ENCODE measurements around the gene CPXM2. TPM values are rescaled to one million over a fixed set of nuclear protein-coding genes. Genes with fewer than 3 reads are reported as not detected.

Gene CPXM2
- total and polyA plus RNA-seq, 10 of the 15 experiments (the other 5 are each of a cell fraction or from before 2014, with no cell fraction given), result 0.08 to 1.1 (median 0.58) TPM

DNA sequence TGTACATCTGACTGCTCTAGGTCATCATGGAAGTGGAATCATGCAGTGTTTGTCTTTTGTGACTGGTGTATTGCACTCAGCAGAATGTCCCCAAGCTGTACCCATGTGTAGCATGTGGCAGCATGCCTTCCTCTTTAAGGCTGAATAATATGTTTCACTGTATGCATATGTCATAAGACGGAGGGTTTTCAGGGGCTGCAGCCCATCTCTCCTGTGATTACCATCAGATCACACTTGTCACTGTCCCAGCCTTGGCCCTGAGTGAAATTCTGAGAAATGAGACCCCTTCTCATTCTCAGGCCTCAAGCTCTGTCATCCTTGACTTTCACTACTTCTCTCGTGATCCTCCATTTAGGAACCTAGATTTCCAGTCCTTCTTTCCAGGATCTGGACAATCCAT, 50.0 kb downstream of the CPXM2 start (continued):
- TF ChIP-seq, protein P1, sequence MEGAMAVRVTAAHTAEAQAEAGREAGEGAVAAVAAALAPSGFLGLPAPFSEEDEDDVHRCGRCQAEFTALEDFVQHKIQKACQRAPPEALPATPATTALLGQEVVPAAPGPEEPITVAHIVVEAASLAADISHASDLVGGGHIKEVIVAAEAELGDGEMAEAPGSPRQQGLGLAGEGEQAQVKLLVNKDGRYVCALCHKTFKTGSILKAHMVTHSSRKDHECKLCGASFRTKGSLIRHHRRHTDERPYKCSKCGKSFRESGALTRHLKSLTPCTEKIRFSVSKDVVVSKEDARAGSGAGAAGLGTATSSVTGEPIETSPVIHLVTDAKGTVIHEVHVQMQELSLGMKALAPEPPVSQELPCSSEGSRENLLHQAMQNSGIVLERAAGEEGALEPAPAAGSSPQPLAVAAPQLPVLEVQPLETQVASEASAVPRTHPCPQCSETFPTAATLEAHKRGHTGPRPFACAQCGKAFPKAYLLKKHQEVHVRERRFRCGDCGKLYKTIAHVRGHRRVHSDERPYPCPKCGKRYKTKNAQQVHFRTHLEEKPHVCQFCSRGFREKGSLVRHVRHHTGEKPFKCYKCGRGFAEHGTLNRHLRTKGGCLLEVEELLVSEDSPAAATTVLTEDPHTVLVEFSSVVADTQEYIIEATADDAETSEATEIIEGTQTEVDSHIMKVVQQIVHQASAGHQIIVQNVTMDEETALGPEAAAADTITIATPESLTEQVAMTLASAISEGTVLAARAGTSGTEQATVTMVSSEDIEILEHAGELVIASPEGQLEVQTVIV (IDR thresholded peaks at IDR 0.05; ENCODE audit: borderline replicate concordance, partially characterized antibody), result no peak
- no peak for TF ChIP-seq ZSCAN29 (IDR thresholded peaks at IDR 0.05)
- TF ChIP-seq JUNB (IDR thresholded peaks at IDR 0.05), result no peak
- TF ChIP-seq, protein P2, sequence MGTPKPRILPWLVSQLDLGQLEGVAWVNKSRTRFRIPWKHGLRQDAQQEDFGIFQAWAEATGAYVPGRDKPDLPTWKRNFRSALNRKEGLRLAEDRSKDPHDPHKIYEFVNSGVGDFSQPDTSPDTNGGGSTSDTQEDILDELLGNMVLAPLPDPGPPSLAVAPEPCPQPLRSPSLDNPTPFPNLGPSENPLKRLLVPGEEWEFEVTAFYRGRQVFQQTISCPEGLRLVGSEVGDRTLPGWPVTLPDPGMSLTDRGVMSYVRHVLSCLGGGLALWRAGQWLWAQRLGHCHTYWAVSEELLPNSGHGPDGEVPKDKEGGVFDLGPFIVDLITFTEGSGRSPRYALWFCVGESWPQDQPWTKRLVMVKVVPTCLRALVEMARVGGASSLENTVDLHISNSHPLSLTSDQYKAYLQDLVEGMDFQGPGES (IDR thresholded peaks at IDR 0.05), result no peak
- no peak for TF ChIP-seq LARP7 (IDR thresholded peaks at IDR 0.05)
- TF ChIP-seq TCF12 (IDR thresholded peaks at IDR 0.05; ENCODE audit: low read depth, low read length), result no peak
- TF ChIP-seq, protein P3, sequence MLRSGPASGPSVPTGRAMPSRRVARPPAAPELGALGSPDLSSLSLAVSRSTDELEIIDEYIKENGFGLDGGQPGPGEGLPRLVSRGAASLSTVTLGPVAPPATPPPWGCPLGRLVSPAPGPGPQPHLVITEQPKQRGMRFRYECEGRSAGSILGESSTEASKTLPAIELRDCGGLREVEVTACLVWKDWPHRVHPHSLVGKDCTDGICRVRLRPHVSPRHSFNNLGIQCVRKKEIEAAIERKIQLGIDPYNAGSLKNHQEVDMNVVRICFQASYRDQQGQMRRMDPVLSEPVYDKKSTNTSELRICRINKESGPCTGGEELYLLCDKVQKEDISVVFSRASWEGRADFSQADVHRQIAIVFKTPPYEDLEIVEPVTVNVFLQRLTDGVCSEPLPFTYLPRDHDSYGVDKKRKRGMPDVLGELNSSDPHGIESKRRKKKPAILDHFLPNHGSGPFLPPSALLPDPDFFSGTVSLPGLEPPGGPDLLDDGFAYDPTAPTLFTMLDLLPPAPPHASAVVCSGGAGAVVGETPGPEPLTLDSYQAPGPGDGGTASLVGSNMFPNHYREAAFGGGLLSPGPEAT (IDR thresholded peaks at IDR 0.05; ENCODE audit: low read depth), result no peak
- TF ChIP-seq, protein P4, sequence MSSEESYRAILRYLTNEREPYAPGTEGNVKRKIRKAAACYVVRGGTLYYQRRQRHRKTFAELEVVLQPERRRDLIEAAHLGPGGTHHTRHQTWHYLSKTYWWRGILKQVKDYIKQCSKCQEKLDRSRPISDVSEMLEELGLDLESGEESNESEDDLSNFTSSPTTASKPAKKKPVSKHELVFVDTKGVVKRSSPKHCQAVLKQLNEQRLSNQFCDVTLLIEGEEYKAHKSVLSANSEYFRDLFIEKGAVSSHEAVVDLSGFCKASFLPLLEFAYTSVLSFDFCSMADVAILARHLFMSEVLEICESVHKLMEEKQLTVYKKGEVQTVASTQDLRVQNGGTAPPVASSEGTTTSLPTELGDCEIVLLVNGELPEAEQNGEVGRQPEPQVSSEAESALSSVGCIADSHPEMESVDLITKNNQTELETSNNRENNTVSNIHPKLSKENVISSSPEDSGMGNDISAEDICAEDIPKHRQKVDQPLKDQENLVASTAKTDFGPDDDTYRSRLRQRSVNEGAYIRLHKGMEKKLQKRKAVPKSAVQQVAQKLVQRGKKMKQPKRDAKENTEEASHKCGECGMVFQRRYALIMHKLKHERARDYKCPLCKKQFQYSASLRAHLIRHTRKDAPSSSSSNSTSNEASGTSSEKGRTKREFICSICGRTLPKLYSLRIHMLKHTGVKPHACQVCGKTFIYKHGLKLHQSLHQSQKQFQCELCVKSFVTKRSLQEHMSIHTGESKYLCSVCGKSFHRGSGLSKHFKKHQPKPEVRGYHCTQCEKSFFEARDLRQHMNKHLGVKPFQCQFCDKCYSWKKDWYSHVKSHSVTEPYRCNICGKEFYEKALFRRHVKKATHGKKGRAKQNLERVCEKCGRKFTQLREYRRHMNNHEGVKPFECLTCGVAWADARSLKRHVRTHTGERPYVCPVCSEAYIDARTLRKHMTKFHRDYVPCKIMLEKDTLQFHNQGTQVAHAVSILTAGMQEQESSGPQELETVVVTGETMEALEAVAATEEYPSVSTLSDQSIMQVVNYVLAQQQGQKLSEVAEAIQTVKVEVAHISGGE (CRISPR knock-in tag; IDR thresholded peaks at IDR 0.05), result no peak
- TF ChIP-seq, protein P5, sequence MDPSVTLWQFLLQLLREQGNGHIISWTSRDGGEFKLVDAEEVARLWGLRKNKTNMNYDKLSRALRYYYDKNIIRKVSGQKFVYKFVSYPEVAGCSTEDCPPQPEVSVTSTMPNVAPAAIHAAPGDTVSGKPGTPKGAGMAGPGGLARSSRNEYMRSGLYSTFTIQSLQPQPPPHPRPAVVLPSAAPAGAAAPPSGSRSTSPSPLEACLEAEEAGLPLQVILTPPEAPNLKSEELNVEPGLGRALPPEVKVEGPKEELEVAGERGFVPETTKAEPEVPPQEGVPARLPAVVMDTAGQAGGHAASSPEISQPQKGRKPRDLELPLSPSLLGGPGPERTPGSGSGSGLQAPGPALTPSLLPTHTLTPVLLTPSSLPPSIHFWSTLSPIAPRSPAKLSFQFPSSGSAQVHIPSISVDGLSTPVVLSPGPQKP (IDR thresholded peaks at IDR 0.05; ENCODE audit: low read depth, low read length), result no peak
- no peak for TF ChIP-seq RCOR1 (conservative IDR thresholded peaks at IDR 0.05; ENCODE audit: low read depth, low read length)
- TF ChIP-seq, protein P6, sequence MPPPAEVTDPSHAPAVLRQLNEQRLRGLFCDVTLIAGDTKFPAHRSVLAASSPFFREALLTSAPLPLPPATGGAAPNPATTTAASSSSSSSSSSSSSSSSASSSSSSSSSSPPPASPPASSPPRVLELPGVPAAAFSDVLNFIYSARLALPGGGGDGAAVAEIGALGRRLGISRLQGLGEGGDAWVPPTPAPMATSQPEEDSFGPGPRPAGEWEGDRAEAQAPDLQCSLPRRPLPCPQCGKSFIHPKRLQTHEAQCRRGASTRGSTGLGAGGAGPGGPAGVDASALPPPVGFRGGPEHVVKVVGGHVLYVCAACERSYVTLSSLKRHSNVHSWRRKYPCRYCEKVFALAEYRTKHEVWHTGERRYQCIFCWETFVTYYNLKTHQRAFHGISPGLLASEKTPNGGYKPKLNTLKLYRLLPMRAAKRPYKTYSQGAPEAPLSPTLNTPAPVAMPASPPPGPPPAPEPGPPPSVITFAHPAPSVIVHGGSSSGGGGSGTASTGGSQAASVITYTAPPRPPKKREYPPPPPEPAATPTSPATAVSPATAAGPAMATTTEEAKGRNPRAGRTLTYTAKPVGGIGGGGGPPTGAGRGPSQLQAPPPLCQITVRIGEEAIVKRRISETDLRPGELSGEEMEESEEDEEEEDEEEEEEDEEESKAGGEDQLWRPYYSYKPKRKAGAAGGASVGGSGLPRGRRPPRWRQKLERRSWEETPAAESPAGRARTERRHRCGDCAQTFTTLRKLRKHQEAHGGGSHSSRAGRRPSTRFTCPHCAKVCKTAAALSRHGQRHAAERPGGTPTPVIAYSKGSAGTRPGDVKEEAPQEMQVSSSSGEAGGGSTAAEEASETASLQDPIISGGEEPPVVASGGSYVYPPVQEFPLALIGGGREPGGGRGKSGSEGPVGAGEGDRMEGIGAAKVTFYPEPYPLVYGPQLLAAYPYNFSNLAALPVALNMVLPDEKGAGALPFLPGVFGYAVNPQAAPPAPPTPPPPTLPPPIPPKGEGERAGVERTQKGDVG (CRISPR knock-in tag; IDR thresholded peaks at IDR 0.05), result no peak
